ENCODE measurements around the gene RBMS1.

Gene RBMS1

DNA sequence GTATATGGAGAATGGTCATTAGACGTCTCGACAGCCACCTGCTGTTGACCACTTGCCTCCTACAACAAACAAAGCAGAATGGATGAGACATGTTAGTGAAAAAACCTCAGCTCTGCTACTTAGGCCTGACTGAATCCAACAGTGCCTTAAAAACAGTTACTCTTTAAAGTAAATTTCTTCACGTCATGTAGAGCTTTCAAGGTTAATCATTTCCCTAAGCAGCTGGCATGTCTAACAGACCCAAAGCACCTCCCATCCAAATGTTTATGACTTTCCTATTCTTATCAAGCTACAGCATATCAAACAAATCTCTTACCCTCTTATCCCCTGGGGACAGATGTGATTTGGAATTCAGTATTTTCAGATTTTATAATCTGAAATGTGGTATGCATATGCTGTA is 218.0 kb downstream of the RBMS1 start:
- CTCF ChIA-PET, result interaction anchor here (0.6 kb wide), 1 partner anchor 828 kb away, joined by 3 read pairs; no protein-coding TSS in a partner anchor
- TF ChIP-seq, protein P1, sequence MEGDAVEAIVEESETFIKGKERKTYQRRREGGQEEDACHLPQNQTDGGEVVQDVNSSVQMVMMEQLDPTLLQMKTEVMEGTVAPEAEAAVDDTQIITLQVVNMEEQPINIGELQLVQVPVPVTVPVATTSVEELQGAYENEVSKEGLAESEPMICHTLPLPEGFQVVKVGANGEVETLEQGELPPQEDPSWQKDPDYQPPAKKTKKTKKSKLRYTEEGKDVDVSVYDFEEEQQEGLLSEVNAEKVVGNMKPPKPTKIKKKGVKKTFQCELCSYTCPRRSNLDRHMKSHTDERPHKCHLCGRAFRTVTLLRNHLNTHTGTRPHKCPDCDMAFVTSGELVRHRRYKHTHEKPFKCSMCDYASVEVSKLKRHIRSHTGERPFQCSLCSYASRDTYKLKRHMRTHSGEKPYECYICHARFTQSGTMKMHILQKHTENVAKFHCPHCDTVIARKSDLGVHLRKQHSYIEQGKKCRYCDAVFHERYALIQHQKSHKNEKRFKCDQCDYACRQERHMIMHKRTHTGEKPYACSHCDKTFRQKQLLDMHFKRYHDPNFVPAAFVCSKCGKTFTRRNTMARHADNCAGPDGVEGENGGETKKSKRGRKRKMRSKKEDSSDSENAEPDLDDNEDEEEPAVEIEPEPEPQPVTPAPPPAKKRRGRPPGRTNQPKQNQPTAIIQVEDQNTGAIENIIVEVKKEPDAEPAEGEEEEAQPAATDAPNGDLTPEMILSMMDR (conservative IDR thresholded peaks at IDR 0.05; ENCODE audit: low read depth), result no peak
- H3K27ac ChIP-seq, result no peak overlapping the region
- no peak for DNase-seq (ENCODE audit: low spot score)
- POLR2A ChIA-PET (ENCODE audit: low non-redundant PET), result no interaction called here

DNA sequence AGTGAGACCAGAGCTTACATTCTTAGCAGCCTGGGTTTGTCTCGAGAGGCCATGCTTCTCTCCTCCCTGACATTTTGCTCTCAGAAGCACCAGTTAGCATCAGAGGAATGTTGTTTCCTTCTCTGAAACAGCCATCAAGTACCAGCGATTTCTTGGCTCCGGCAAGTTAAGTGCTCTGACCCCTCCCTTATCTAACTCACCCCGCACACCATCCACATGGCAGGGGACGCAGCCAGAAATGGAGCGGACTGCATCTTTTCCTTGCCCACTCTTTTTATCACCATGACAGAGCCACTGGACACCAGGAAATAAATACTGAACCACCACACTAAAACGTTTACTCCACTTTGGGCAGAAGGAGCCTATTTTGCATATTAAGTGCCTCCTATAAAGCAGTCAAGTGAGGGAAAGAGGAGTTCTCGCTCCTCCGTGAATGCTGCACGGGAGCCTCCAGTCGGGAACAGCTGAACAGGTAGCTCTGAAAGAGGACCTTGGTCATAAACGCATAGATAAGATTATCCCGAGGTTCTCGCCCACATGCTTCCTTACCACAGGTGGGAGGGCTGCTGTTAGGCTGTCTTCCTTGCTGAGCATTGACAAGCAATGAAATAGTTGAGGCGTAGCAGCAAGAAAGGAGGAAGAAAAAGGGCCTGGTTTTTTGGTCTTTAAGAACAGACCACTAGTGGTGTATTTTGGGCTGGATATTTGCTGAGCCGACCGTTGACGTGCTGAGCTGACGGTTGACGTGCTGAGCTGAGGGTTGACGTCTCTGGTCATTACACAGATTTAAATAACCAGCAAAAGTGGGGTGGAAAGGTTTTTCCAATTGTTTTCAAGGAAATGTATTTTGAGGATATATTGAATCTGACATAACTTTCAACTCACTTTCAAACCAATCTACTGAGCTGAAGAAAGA is 222.2 kb downstream of the RBMS1 start:
- ChIA-PET POLR2A (ENCODE audit: low non-redundant PET) (no interaction called here), CTCF (interaction anchor here (0.6 to 2.1 kb wide), 5 partner anchors 9 to 161 kb away, joined by 3 to 14 read pairs (median 4); no protein-coding TSS in a partner anchor)
- TF ChIP-seq, protein P1 (conservative IDR thresholded peaks at IDR 0.05; ENCODE audit: low read depth), result no peak
- DNase-seq (ENCODE audit: low spot score), result no peak
- H3K27ac ChIP-seq, result peak overlapping the region; percentile 33; the same call in 1 of the 2 replicates

DNA sequence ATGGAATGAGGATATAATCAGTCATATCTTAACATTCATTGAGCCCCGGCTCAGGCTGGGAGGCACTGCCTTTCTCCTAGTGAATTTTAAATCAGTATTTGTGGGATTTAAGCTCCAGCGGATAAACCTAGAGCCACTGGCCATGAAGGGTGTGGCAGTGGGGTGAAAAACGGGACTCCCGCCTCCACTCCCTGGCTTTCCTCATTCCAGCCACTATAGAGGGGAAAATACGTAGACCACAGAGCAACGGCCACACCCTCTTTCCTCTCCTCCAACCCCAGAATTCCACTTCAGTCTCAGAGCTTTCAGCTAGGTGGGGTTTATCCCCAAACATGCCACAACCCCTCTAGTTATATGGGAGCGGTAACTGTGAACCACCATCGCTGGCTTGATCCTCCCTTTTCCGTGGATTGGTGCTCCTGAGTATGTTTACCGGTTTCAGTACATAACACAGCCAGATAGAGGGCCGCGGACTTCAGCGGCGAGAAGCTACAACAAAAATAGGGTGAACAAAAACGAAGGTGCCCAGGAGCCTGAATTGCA is 223.0 kb downstream of the RBMS1 start:
- DNase-seq (ENCODE audit: low spot score), result no peak
- H3K27ac ChIP-seq, result peak overlapping the region; percentile 33
- TF ChIP-seq, protein P1 (conservative IDR thresholded peaks at IDR 0.05; ENCODE audit: low read depth), result no peak
- POLR2A ChIA-PET (ENCODE audit: low non-redundant PET), result no interaction called here
- CTCF ChIA-PET, result interaction anchor here (0.6 to 2.1 kb wide), 12 partner anchors 9 to 723 kb away, joined by 3 to 14 read pairs (median 3); partner anchors contain the start of genes ITGB6 and PLA2R1

DNA sequence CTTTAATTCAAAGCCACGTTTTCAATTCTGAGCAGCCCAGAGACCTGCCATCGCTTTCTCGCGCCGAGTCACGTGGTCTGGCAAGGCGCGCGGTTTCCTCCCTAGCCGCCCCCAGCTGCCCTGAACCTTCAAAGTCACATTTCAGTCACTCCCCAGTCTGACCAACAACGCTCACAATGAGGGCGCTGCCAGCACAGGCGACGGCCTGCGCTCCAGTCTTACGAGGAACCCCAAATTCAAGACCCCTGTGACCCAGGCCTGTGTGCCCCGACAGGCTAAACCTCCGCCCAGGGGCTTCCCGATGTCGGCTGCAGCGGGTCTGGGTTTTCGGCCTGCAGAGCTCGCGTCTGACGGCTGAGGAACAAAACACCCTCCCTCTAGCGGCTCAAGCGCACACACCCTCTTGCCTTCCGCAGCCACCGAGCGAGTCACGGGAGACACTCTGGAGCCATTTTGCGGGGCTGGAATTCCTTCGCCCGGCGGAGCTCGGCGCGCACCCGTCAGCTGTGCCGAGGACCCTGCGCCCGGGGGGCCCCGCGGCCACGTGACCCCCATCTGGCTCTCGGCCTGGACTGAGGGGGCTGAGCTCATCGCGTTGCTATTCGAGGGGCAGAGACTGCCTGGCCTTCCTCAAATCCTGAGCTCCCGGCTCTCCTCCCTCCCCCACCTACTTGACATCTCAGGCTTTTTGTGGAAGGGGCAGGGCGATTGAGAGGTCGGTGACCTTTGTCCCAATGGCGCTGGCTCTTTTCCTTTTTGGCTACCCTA is 223.6 kb downstream of the RBMS1 start:
- TF ChIP-seq, protein P1 (conservative IDR thresholded peaks at IDR 0.05; ENCODE audit: low read depth), result no peak
- ChIA-PET CTCF (interaction anchor here (0.6 to 2.1 kb wide), 13 partner anchors 10 to 723 kb away, joined by 3 to 14 read pairs (median 3); partner anchors contain the start of genes ITGB6 and PLA2R1), POLR2A (ENCODE audit: low non-redundant PET) (no interaction called here)
- peak; percentile 62 for DNase-seq (ENCODE audit: low spot score)
- H3K27ac ChIP-seq, result peak overlapping the region; percentile 33

DNA sequence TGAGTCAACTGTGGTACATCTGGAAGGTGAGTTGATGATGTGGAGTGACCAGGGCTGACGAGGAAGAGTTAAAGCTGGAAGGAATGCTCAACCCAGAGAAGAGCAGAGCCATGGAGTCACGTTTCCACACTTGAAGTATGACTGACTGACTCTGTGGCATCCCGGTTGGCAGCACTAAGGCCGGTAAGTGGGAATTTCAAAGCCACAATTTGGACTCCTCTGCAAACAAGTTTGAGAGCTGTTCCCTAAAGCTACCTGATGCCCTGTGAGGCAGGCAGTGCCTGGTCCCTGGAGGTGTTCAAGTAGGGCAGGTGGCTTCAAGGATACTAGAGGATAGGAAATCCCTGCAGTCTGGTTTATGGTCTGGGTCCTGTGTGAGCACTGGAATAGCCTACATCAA is 224.2 kb downstream of the RBMS1 start:
- ChIA-PET CTCF (interaction anchor here (0.6 to 2.1 kb wide), 5 partner anchors 17 to 721 kb away, joined by 3 to 14 read pairs (median 5); no protein-coding TSS in a partner anchor), POLR2A (ENCODE audit: low non-redundant PET) (no interaction called here)
- TF ChIP-seq, protein P1 (conservative IDR thresholded peaks at IDR 0.05; ENCODE audit: low read depth), result no peak
- no peak for DNase-seq (ENCODE audit: low spot score)
- peak overlapping the region; percentile 33 for H3K27ac ChIP-seq

All from RWPE1 (cell line).